ENCODE results near the gene ATP13A3.

DNA sequence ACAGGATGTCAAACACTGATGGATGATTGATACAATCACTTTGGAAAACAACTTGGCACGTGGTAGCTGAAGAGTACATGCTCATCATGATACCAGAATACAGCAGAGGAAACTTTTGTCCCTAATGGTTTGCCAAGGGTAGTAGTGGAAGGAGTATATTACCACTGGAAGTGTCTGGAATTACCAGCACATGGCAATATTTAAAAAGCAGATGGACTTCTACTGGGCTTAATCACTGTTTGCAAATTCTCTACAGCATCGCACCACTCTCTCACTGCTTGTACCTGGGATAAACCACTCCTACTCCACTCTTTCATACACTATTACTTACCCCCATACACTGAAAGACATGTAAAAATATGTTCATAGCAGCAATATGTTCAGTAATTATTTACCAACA lies 68.1 kb downstream of the ATP13A3 start:
- TF ChIP-seq, protein P1, sequence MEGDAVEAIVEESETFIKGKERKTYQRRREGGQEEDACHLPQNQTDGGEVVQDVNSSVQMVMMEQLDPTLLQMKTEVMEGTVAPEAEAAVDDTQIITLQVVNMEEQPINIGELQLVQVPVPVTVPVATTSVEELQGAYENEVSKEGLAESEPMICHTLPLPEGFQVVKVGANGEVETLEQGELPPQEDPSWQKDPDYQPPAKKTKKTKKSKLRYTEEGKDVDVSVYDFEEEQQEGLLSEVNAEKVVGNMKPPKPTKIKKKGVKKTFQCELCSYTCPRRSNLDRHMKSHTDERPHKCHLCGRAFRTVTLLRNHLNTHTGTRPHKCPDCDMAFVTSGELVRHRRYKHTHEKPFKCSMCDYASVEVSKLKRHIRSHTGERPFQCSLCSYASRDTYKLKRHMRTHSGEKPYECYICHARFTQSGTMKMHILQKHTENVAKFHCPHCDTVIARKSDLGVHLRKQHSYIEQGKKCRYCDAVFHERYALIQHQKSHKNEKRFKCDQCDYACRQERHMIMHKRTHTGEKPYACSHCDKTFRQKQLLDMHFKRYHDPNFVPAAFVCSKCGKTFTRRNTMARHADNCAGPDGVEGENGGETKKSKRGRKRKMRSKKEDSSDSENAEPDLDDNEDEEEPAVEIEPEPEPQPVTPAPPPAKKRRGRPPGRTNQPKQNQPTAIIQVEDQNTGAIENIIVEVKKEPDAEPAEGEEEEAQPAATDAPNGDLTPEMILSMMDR (IDR thresholded peaks at IDR 0.05) = no peak
- TF ChIP-seq POLR2A (IDR thresholded peaks at IDR 0.05) = no peak

Data from heart left ventricle (tissue), 13 donors.